RWPE2 (cell line): Measurements from ENCODE around the gene AOC1.

ENCODE experiments used
- ATAC-seq: fragments of 200-7000 bp; cut with Tn5 transposase; 3 replicates; pipeline ENCODE4 v1.9.1; 2021; ENCODE audit warnings: low read depth
- DNase-seq: peaks from one replicate; pipeline ENCODE4 v3.0.0-alpha.2; 2020; ENCODE audit warnings: low spot score
- H3K27ac ChIP-seq: fragments of 450-650 bp; 2 replicates; pipeline ENCODE4 v1.5.1; 2017; ENCODE audit warnings: mild to moderate bottlenecking; ENCODE audit not compliant: poor library complexity, severe bottlenecking
- H3K27me3 ChIP-seq: fragments of 250-450 bp; sonication (Bioruptor Pico); 2 replicates; pipeline ENCODE4 v1.5.1; 2021; ENCODE audit warnings: mild to moderate bottlenecking, moderate library complexity; ENCODE audit not compliant: insufficient read depth, poor library complexity, severe bottlenecking
- H3K36me3 ChIP-seq: fragments of 250-450 bp; sonication (Bioruptor Pico); 2 replicates; pipeline ENCODE4 v1.5.1; 2020; ENCODE audit warnings: low read depth, mild to moderate bottlenecking, moderate library complexity
- H3K4me1 ChIP-seq: fragments of 250-450 bp; sonication (Bioruptor Pico); 2 replicates; pipeline ENCODE4 v1.5.1; 2021; ENCODE audit warnings: mild to moderate bottlenecking, moderate library complexity; ENCODE audit not compliant: insufficient read depth, poor library complexity, severe bottlenecking
- H3K4me3 ChIP-seq: fragments of 250-450 bp; sonication (Bioruptor Pico); 2 replicates; pipeline ENCODE4 v1.5.1; 2021; ENCODE audit warnings: mild to moderate bottlenecking, moderate library complexity; ENCODE audit not compliant: severe bottlenecking
- H3K9me3 ChIP-seq: fragments of 250-450 bp; sonication (Bioruptor Pico); 2 replicates; pipeline ENCODE4 v1.5.1; 2021; ENCODE audit warnings: mild to moderate bottlenecking, moderate library complexity; ENCODE audit not compliant: severe bottlenecking
- CTCF ChIP-seq: fragments of 450-650 bp; IDR thresholded peaks from one replicate; pipeline ENCODE4 v1.5.1; 2017; ENCODE audit warnings: mild to moderate bottlenecking, moderate library complexity; ENCODE audit not compliant: poor library complexity, severe bottlenecking

AOC1 gene

DNA sequence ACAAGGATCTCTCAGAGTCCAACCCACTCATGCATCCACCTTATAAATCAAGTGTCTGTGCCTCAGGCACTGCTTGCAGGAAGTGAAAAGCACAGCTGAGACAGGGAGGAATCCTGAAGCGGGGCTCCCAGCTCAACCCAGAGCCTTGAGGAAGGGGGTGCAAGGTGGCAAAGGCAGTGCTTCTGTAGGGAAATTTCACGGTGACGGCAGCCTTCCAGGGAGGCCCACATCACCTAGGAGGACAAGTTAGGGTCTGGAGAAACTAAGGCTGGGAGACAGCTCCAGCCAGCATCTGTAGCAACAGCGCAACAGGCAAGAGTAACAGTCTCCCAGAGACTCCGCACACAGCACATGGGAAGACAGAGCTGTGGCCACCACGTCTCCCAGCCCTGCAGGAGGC lies 2.7 kb downstream of the AOC1 start:
- Histone ChIP-seq H3K27ac (no peak overlapping the region), H3K36me3 (no peaks in the 10 kb centered on the region), H3K4me3 (no peak overlapping the region), H3K27me3 (peaks cover 10% of the 10 kb centered on the region), H3K9me3 (no peaks in the 10 kb centered on the region), H3K4me1 (peaks cover 7% of the 10 kb centered on the region)
- DNase-seq = no peak
- no peak for ATAC-seq
- no peak for TF ChIP-seq CTCF

GRCh38 chr7:150855476-150856302 lies 3.4 kb downstream of the AOC1 start:
- Histone ChIP-seq H3K9me3 (no peaks in the 10 kb centered on the region), H3K4me3 (no peak overlapping the region), H3K4me1 (peaks cover 7% of the 10 kb centered on the region), H3K36me3 (no peaks in the 10 kb centered on the region), H3K27me3 (peaks cover 5% of the 10 kb centered on the region), H3K27ac (no peak overlapping the region)
- ATAC-seq (peak; percentile 62), DNase-seq (no peak)
- no peak for TF ChIP-seq CTCF

GRCh38 chr7:150856303-150857275 lies 4.3 kb downstream of the AOC1 start:
- Histone ChIP-seq H3K4me3 (no peak overlapping the region), H3K9me3 (no peaks in the 10 kb centered on the region), H3K4me1 (peaks cover 7% of the 10 kb centered on the region), H3K27ac (no peak overlapping the region), H3K36me3 (no peaks in the 10 kb centered on the region), H3K27me3 (peaks cover 4% of the 10 kb centered on the region)
- ATAC-seq (no peak; the same call in 2 of the 3 replicates), DNase-seq (no peak)
- TF ChIP-seq CTCF = no peak

- H3K27me3 ChIP-seq = peaks cover 4% of the 10 kb centered on the region
- ATAC-seq (no peak), DNase-seq (no peak)
- no peak for TF ChIP-seq CTCF
- H3K4me1 ChIP-seq = peaks cover 7% of the 10 kb centered on the region
- no peak overlapping the region for H3K27ac ChIP-seq
- H3K9me3 ChIP-seq = no peaks in the 10 kb centered on the region
- no peaks in the 10 kb centered on the region for H3K36me3 ChIP-seq
- no peak overlapping the region for H3K4me3 ChIP-seq
These were observed 5.1 kb downstream of the AOC1 start for GRCh38 chr7:150857276-150858055.
